Natural killer cell (primary cell): Measurements from ENCODE around the gene MUC5AC. TPM values are rescaled to one million over a fixed set of nuclear protein-coding genes. Genes with fewer than 3 reads are reported as not detected.
"Not testable (repeated sequence)": the region's sequence is repeated elsewhere in the genome, so short reads cannot be mapped to it uniquely, and the experiment has no call there.

Source experiments
- ATAC-seq, 3 donors: fragments of 150-1000 bp in 2 of 3; fragments of 200-7000 bp in 1 of 3; cut with Tn5 transposase; 1 replicate in 1 of 3; 2 replicates in 2 of 3; pipeline ENCODE4 v1.10.0; 2021; ENCODE audit warnings: mild to moderate bottlenecking in 2 of 3, moderate library complexity in 2 of 3
- DNase-seq, 2 donors: peaks; one replicate each; pipeline versions ENCODE4 v3.0.0 to v3.0.0-alpha.2; 2013 to 2021; ENCODE audit warnings: mixed read lengths in 1 of 2
- H3K27ac ChIP-seq: one replicate; pipeline ENCODE4 v1.5.1; 2013; ENCODE audit warnings: mild to moderate bottlenecking, low read length
- H3K27me3 ChIP-seq: one replicate; pipeline ENCODE4 v1.6.1; 2013; ENCODE audit warnings: low read length; ENCODE audit not compliant: control insufficient read depth, insufficient read depth
- H3K36me3 ChIP-seq: one replicate; pipeline ENCODE4 v1.6.1; 2013; ENCODE audit warnings: low read length; ENCODE audit not compliant: control insufficient read depth, insufficient read depth
- H3K4me1 ChIP-seq: one replicate; pipeline ENCODE4 v1.6.1; 2013; ENCODE audit warnings: low read length; ENCODE audit not compliant: control insufficient read depth, insufficient read depth
- H3K4me3 ChIP-seq: one replicate; pipeline ENCODE4 v1.5.1; 2013; ENCODE audit warnings: low read length
- H3K9me3 ChIP-seq: one replicate; pipeline ENCODE4 v1.6.1; 2013; ENCODE audit warnings: low read length; ENCODE audit not compliant: control insufficient read depth, insufficient read depth
- H3K27ac Mint-ChIP-seq, 2 donors: one replicate each; pipeline ENCODE4 v1.8.0; 2022; ENCODE audit warnings: mild to moderate bottlenecking in 2 of 2, mixed read lengths in 2 of 2, moderate library complexity in 1 of 2
- H3K27me3 Mint-ChIP-seq, 2 donors: one replicate each; pipeline ENCODE4 v1.8.0; 2022; ENCODE audit warnings: low read depth in 2 of 2, mixed read lengths in 2 of 2
- H3K36me3 Mint-ChIP-seq: one replicate; pipeline ENCODE4 v1.8.0; 2022; ENCODE audit warnings: mixed read lengths
- H3K4me1 Mint-ChIP-seq, 2 donors: one replicate each; pipeline ENCODE4 v1.8.0; 2022; ENCODE audit warnings: mixed read lengths in 2 of 2
- H3K4me3 Mint-ChIP-seq: one replicate; pipeline ENCODE4 v1.8.0; 2022; ENCODE audit warnings: mild to moderate bottlenecking, moderate library complexity, mixed read lengths
- H3K9me3 Mint-ChIP-seq, 2 donors: one replicate each; pipeline ENCODE4 v1.8.0; 2022; ENCODE audit warnings: mixed read lengths in 2 of 2
- WGBS: methylation state at CpG from one replicate; pipeline ENCODE4 v1.1.7; 2013; ENCODE audit warnings: missing lambda C conversion rate; ENCODE audit not compliant: insufficient coverage; 5-methylcytosine and 5-hydroxymethylcytosine counted together
- intact Hi-C: fragments of 100-400 bp; cut with micrococcal nuclease; formaldehyde crosslinking; loops from one replicate; pipeline ENCODE4 v1.14.2; 2022
- total RNA-seq, 4 donors: library from RNA; stranded (reverse); fragments of 120-200 nt in 1 of 4; gene quantifications; one replicate each; pipeline versions ENCODE4 v1.2.3 to v1.2.4, GENCODE V29; 2013 to 2022
- TF ChIP-seq, protein P1 (sequence below): fragments of 200-600 bp; IDR thresholded peaks from one replicate; pipeline ENCODE4 v1.8.0; 2022; ENCODE audit warnings: antibody characterized with exemption

The MUC5AC gene
- total RNA-seq, 3 donors from 2014 or later (not counting 1 experiment from before 2014, with no cell fraction given): not detected

DNA sequence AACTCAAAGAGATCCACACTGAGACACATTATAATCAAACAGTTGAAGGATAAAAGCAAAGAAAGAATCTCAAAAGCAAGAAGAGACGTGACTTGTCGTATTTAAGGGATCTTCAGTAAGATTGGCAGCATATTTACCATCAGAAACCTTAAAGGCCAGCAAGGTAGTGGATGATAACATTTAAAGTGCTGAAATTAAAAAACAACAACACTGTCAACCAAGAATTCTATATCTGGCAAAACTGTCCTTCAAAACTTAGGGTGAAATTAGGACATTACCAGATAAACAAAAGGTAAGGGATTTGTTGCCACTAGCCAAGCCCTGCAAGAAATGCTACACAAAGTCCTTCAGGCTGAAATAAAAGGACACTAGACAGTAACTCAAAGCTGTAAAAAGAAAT lies 54.1 kb downstream of the MUC5AC start:
- Histone ChIP-seq H3K36me3 (no peaks in the 10 kb centered on the region), H3K4me1 (no peaks in the 10 kb centered on the region), H3K9me3 (no peaks in the 10 kb centered on the region), H3K27me3 (peaks cover 2% of the 10 kb centered on the region), H3K27ac (no peak overlapping the region), H3K4me3 (no peak overlapping the region)
- Mint-ChIP-seq H3K9me3 (peaks cover 6 to 15% of the 10 kb centered on the region in 2 donors), H3K4me1 (no peaks in the 10 kb centered on the region), H3K27ac (no peak overlapping the region), H3K36me3 (peaks cover 18% of the 10 kb centered on the region), H3K4me3 (no peak overlapping the region), H3K27me3 (peaks cover 14 to 15% of the 10 kb centered on the region in 2 donors)
- TF ChIP-seq, protein P1, sequence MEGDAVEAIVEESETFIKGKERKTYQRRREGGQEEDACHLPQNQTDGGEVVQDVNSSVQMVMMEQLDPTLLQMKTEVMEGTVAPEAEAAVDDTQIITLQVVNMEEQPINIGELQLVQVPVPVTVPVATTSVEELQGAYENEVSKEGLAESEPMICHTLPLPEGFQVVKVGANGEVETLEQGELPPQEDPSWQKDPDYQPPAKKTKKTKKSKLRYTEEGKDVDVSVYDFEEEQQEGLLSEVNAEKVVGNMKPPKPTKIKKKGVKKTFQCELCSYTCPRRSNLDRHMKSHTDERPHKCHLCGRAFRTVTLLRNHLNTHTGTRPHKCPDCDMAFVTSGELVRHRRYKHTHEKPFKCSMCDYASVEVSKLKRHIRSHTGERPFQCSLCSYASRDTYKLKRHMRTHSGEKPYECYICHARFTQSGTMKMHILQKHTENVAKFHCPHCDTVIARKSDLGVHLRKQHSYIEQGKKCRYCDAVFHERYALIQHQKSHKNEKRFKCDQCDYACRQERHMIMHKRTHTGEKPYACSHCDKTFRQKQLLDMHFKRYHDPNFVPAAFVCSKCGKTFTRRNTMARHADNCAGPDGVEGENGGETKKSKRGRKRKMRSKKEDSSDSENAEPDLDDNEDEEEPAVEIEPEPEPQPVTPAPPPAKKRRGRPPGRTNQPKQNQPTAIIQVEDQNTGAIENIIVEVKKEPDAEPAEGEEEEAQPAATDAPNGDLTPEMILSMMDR: no peak
- 100% methylated on average over 2 of the region's 2 CpGs for WGBS
- intact Hi-C loops: no loop called here
- ATAC-seq (no peak), DNase-seq (no peak)

DNA sequence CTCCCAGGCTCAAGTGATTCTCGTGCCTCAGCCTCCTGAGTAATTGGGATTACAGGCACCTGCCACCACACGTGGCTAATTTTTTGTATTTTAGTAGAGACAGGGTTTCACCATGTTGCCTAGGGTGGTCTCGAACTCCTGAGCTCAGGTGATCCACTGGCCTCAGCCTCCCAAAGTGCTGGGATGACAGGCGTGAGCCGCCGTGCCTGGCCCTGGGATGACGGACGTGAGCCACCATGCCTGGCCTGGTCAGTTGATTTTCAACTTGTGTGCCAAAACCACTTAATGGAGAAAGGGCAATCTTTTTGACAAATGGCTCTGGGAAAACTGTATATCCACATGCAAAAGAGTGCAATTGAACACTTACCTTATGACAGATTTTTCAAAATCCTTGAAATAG lies 58.1 kb downstream of the MUC5AC start:
- H3K4me3 ChIP-seq, H3K4me1 Mint-ChIP-seq, DNase-seq, H3K27ac ChIP-seq, intact Hi-C loops, H3K4me3 Mint-ChIP-seq, H3K36me3 ChIP-seq, H3K27me3 ChIP-seq, H3K4me1 ChIP-seq, H3K27ac Mint-ChIP-seq, H3K9me3 ChIP-seq, ATAC-seq: not testable (repeated sequence)
- H3K27me3 Mint-ChIP-seq: peaks cover 14 to 15% of the 10 kb centered on the region in 2 donors
- peaks cover 6 to 15% of the 10 kb centered on the region in 2 donors for H3K9me3 Mint-ChIP-seq
- peaks cover 17% of the 10 kb centered on the region for H3K36me3 Mint-ChIP-seq
- 80% methylated on average over 8 of the region's 8 CpGs for WGBS

DNA sequence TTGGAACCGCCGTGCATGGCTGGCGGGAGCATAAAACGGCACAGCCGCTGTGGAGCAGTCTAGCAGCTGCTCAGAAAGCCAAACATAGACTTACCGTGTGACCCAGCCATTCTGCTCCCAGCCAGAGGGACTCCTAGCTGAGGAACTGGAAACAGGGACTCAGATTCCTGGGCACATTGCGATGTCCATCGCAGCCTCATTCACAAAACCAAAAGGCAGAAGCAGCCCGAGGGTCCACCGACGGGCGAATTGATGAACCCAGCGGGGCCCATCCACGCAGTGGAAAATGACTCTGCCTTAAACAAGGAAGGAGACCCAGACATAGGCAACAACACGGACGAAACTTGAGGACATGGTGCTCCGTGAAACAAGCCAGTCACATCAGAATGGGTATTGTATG lies 59.4 kb downstream of the MUC5AC start:
- H3K27me3 Mint-ChIP-seq: peaks cover 4 to 9% of the 10 kb centered on the region in 2 donors
- peaks cover 5% of the 10 kb centered on the region for H3K36me3 Mint-ChIP-seq
- Histone ChIP-seq H3K27me3 (no peaks in the 10 kb centered on the region), H3K9me3 (no peaks in the 10 kb centered on the region), H3K4me1 (no peaks in the 10 kb centered on the region), H3K36me3 (no peaks in the 10 kb centered on the region), H3K27ac (no peak overlapping the region), H3K4me3 (no peak overlapping the region)
- no peak overlapping the region for H3K4me3 Mint-ChIP-seq
- intact Hi-C loops: no loop called here
- H3K27ac Mint-ChIP-seq: no peak overlapping the region
- DNase-seq (no peak), ATAC-seq (no peak)
- H3K4me1 Mint-ChIP-seq: no peaks in the 10 kb centered on the region
- peaks cover 3 to 8% of the 10 kb centered on the region in 2 donors for H3K9me3 Mint-ChIP-seq
- TF ChIP-seq, protein P1: no peak
- 91% methylated on average over 17 of the region's 17 CpGs for WGBS

DNA sequence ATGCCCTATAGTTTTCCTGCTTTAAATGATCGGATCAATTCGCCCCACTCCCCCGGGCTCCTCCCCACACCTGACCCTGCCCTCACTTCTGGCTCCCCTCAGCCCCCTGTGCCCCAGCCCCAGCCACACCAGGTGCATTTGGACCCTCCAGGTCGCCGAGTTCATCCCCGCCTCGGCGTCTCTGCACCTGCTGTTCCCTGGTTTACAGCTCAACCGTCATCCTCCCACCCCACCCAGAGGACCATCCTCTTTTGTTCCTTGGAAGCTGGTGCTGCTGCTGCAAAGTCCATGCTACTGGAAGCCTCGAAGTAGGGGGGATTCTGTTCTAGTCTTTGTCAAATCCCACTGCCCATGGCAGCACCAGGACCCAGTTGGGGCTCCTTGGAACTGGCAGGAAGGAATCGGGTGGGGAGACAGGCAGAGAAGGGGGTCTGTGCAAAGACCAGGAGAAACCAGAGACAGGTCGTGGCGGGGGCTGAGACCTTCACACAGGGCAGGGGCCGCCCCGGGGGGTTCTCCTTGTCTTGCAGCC lies 60.6 kb downstream of the MUC5AC start:
- WGBS: 72% methylated on average over 15 of the region's 15 CpGs
- no peak overlapping the region for H3K4me3 Mint-ChIP-seq
- H3K36me3 ChIP-seq: no peaks in the 10 kb centered on the region

More for the DNA sequence above, 60.6 kb downstream of the MUC5AC start:
- Mint-ChIP-seq H3K36me3 (no peaks in the 10 kb centered on the region), H3K9me3 (peaks cover 0 to under 1% of the 10 kb centered on the region in 2 donors), H3K27ac (no peak overlapping the region), H3K27me3 (peaks cover 0 to 4% of the 10 kb centered on the region in 2 donors), H3K4me1 (no peaks in the 10 kb centered on the region)
- TF ChIP-seq, protein P1: no peak
- Histone ChIP-seq H3K9me3 (no peaks in the 10 kb centered on the region), H3K4me3 (no peak overlapping the region), H3K4me1 (no peaks in the 10 kb centered on the region), H3K27ac (no peak overlapping the region), H3K27me3 (no peaks in the 10 kb centered on the region)
- ATAC-seq (no peak), DNase-seq (no peak)
- intact Hi-C loops: no loop called here
